Fibroblast of the conjunctiva (primary cell): ENCODE results near the gene HNRNPLL.
"Not testable (repeated sequence)": the region's sequence is repeated elsewhere in the genome, so short reads cannot be mapped to it uniquely, and the experiment has no call there.

Experiments
- DNase-seq: peaks from one replicate; pipeline ENCODE4 v3.0.0-alpha.2; 2010; ENCODE audit warnings: low read depth

HNRNPLL gene

DNA sequence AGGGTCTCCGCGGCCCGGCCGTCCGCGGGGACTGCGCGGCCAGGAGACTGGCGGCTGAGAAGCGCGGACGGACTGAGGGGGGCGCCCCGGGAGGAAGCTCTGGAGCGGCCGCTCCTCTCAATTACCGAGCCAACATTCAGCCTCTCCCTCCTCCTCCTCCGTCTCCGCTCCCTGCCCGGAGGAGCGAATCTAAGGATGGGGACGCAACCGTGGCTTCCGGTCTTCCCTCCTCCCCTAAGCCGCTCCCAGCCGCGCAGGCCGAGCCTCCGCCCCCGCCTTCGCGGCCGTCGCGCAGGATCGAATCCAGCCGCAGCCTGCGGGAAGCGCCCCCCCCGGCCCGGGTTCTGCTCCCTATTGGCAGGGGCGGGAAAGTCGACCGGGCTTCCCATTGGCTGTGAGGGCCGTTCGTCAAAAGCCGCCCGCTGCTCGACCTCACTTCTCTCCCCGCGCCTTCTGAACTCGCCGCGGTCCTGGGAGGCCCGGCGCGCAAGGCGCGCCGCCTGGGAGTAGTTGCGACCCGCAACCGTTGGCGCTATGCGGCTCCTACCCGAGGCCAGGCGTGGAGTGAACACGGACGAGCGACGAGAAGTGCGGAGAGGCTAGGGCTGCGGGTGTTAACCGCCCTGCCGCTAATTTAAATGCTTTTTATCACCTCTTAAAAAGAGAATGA lies at the start of gene HNRNPLL:
TSS of gene HNRNPLL (minus strand) at position 197 of the 670 bp plus-strand sequence. CDS start 302 bp downstream, outside the sequence.
- DNase-seq = peak; percentile 96

DNA sequence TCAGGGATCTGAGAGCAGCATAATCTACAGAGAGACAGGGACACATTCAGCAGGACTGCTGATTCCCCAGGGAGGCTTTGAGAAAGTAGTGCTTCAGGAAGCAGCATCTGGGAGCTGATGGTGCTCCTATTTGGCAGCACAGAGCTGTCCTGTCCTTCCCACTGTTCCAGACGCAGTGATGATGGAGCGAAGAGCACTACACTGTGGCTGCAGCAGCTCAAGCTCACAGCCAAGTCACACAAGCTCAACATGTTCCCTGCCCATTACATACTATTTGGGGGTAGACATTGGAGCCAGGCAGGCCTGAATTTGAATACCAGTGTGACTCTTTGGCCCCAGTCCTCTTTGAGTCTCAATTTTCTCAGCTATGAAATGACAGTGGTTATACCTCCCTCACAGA lies 48.0 kb upstream of the HNRNPLL start:
- DNase-seq = no peak

DNA sequence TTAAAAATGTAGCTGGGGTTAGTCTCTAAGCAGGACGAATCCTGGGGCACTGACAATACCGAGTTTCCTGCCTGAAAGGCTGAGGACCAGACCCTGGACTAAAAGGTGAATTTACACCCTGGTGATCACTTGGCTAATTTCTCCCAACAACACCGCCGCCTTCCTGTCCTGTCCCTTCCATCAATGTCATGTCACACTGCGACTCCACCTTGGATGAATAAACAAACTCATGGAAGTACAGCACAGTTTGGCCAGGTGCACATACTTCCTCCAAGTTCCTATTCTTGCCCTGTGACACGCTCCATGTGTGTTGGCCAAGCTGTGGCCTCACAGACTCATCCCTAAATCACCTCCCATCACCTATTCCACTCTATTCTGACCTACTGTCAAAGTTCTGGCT lies 47.3 kb upstream of the HNRNPLL start:
- DNase-seq = no peak

DNA sequence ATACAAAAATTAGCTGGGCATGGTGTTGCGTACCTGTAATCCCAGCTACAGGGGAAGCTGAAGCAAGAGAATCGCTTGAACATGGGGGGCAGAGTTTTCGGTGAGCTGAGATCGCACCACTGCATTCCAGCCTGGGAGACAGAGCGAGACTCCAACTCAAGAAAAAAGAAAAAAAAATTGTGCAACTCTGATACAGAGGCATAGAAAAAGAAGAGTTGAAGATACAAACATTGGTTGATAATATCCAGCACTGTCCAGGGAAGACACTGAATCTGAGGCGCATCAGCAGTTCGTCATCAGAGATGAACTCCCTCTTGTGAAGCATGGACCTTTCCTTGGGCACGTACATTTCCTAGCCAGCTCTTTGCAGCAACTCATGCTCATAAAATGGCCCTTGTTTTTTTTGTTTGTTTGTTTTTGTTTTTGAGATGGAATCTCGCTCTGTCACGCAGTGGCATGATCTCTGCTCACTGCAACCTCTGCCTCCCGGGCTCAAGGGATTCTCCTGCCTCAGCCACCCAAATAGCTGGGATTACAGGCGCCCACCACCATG lies 46.5 kb upstream of the HNRNPLL start:
- DNase-seq = no peak

DNA sequence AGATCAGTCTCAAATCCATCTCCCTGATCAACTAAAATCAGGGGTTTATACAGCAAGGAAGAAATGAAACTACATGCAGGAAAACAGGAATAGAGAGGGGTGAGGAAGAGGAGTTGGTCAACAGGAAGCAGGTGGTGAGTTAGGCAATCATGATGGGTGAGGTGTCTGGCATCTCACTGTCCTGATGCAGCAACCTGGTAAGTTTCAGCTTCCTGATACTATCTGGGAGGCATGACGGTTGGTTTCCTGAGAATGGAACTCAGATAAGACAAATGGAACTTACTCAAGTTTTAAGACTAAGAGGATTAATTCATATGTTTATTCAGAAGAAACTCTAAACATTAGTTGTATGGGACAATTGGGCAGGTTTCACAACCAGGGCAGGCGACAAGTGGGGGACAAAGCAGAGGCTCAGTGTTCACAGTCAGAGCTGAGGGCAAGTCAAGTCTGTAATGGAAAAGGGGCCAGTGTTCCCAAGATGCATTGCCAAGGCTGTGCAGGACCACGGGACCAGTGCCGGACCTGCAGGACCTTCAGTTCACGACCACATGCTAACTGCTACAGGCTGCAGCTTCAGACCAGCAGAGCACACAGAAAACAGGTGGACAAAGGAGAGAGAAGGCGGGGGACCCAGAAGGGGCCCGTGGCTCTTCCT lies 45.5 kb upstream of the HNRNPLL start:
- no peak for DNase-seq

DNA sequence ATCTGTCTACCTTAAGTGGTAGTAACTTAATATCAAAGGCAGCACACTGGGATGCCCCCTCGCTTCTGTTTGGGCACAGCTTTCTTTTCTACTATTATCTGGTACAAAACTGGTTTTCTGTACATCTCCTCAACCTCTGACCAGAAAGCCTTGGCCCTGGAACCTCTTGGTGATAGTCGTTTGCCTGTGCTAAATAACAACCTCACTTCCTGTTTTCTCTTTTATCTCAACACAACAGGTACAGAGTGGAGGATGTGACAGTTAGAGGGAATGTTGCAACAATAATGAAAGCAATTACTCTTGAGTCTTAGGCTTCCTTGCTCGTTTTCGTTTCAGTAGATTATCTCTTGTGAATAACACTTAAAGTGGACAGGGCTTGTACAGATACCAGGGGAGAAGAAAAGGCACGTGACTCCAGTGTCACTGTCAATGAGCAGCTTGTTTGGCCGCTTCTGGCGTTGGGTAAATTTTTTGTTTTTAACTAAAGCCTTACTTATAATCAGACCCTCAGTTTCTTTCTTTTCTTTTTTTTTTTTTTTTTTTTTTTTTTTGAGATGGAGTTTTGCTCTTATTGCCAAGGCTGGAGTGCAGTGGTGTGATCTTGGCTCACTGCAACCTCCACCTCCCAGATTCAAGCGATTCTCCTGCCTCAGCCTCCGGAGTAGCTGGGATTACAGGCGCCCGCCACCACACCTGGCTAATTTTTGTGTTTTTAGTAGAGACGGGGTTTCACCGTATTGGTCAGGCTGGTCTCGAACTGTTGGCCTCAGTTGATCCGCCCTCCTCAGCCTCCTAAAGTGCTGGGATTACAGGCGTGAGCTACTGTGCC lies 41.2 kb upstream of the HNRNPLL start:
- not testable (repeated sequence) for DNase-seq

DNA sequence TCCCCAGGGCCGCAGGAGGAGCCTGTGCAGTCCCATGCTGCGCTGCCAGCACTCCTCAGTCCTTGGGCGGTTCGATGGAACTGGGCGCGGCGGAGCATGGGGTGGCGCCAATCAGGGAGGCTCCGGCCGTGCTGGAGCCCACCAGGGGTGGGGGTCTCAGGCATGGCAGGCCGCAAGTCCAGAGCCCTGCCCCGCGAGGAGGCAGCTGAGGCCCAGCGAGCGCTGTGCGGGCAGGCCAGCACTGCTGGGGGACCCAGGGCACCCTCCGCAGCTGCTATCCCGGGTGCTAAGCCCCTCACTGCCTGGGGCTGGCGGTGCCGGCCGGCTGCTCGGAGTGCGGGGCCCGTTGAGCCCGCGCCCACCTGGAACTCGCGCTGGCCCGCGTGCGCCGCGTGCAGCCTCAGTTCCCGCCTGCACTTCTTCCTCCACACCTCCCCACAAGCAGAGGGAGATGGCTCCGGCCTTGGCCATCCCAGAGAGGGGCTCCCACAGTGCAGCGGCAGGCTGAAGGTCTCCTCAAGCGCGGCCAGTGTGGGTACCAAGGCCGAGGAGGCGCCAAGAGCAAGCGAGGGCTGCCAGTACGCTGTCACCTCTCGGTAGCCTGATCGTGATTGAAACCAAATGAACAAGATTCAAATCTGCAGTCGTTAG lies 40.4 kb upstream of the HNRNPLL start:
- no peak for DNase-seq

DNA sequence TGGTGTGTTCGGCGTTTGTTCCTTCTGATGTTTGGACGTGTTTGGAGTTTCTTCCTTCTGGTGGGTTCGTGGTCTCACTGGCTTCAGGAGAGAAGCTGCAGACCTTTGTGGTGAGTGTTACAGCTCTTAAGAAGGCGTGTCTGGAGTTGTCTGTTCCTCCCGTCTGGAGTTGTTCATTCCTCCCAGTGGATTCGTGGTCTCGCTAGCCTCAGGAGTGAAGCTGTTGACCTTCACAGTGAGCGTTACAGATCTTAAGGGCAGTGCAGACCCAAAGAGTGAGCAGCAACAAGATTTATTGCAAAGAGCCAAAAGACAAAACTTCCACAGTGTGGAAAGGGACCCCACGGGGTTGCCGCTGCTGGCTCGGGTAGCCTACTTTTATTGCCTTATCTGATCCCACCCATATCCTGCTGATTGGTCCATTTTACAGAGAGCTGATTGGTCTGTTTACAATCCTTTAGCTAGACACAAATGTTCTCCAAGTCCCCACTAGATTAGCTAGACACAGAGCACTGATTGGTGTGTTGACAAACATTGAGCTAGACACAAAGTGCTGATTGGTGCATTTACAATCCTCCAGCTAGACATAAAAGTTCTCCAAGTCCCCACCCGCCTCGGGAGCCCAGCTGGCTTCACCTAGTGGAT lies 39.8 kb upstream of the HNRNPLL start:
- DNase-seq = not testable (repeated sequence)

DNA sequence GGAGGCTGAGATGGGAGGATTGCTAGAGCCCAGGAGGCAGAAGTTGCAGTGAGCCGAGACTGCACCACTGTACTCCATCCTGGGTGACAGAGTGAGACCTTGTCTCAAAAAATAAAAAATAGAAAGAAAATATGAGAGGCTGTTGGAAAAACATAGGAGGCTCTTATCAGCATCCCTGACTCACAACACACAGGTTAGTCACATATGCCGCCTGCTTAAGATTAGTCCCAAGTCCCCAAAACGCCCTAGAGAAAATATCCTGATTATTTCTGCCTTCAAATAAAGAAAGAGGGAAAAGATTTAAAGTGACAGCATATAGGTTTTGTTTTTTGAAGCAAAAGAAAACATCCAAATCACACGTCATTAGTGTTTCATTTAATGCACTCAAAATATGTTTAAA lies 33.3 kb upstream of the HNRNPLL start:
- no peak for DNase-seq

DNA sequence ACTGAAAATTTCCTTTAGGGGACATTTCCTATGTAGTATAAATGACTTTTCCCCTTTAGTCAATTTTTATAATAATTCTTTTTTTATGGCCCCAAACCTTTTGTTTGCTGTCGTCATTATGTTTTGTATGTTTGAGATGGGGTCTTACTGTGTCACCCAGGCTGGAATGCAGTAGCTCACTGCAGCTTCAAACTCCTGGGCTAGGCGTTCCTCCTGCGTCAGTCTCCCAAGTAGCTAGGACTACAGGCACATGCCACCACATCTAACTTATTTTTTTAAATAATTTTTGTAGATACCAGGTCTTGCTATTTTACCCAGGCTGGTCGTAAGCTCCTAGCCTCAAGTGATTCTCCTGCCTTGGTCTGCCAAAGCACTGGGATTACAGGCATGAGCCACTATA lies 32.4 kb upstream of the HNRNPLL start:
- no peak for DNase-seq

DNA sequence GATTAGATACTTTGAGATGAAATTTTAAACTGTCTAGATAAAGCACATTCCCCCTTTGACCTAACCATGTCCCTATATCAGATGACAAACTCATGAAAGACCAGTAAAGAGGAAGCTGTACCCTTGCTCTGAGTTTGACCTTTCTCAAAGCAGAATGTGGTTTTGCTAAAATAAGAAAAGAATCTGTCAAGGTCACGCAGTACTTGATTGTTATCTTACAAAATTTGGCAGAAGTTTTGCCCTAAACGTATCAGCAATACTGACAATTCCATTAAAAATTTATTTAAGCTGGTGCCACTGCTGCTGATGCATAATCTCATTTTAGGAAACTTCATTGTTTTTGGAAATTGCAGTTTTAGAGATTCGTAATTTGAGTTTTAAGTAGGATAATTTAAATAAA lies 32.0 kb upstream of the HNRNPLL start:
- no peak for DNase-seq

DNA sequence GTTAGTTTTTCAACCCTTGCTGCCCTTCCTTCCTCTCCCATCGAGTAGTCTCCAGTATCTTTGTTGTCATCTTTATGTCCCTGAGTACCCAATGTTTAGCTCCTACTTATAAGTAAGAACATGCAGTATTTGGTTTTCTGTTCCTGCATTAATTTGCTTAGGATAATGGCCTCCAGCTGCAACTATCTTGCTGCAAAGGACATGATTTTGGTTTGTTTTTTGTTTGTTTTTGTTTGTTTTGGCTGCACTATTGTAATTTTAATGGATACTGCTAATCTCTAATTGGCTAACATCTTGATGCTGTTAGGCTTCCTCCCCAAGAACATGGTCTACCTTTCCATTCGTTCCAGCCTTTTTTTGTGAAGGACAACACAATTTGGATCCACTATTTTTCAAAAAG lies 31.2 kb upstream of the HNRNPLL start:
- no peak for DNase-seq

DNA sequence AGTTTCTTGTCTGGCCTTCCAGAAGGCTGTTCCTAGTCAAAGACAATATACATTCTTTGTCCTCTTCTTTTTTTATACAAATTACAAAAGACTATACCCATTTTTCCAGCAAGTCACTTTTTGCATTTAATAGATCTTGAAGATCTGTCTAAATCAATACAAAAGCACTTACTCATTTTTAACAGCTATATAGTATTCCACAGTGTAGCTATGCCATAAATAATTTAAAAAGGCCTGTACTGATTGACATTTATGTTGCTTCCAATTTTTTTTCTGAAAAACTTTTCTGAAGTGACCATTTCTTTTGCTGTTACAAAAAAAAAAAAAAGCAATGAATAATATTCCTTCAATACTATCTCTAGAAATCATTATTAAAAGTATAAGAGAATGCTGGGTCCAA lies 30.3 kb upstream of the HNRNPLL start:
- no peak for DNase-seq

DNA sequence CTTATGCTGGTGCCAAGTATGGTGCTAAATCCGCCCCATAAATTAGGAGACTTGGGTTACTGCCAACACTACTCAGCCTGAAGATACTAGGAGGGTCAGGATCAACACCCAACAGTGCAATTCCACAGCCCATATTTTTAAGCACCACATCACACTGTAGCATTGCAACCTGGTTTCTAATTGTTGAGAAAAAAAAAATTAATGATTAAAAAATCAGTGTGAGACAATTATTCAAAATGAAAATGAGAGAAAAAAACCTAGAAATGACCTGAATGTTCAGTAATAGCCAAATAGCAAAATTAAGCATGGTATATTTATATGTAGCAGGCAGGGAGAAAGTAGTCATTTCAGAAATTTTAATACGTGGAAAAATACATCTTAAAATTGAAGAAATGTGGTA lies 29.2 kb upstream of the HNRNPLL start:
- no peak for DNase-seq

DNA sequence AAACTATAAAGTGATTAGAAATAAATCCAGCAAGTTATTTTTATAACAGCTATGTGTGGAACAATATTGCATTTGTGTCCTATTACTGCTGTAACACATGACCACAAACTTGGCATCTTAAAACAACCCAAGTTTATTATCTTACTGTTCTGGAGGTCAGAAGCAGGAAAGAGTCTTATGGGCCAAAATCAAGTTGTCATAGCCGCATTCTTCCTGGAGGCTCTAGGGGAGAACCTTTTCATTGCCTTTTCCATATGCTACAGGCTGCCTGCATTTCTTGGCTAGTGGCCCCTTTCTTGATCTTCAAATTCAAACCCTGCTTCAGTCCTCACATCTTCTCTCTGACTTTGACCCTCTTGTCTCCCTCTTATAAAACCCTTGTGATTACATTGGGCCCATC lies 27.0 kb upstream of the HNRNPLL start:
- no peak for DNase-seq

DNA sequence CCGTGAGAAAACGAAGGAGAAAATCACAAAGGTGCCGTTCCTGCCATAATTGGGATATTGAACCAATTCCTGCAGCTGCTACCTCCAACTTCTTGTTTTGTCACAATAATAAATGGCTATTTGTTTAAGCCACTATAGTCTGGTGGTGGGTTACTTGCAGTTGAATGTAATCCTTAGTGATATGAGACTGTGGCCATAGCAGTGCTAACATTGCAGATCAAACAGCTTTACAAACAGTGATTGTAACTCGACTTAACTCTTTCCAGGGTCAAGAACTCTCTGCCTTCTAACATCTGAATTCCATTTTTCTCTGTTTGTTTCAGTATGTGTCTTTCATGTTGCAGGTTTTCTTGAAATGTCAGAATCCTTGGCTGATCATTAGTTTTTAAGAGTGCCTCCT lies 24.7 kb upstream of the HNRNPLL start:
- DNase-seq = no peak

DNA sequence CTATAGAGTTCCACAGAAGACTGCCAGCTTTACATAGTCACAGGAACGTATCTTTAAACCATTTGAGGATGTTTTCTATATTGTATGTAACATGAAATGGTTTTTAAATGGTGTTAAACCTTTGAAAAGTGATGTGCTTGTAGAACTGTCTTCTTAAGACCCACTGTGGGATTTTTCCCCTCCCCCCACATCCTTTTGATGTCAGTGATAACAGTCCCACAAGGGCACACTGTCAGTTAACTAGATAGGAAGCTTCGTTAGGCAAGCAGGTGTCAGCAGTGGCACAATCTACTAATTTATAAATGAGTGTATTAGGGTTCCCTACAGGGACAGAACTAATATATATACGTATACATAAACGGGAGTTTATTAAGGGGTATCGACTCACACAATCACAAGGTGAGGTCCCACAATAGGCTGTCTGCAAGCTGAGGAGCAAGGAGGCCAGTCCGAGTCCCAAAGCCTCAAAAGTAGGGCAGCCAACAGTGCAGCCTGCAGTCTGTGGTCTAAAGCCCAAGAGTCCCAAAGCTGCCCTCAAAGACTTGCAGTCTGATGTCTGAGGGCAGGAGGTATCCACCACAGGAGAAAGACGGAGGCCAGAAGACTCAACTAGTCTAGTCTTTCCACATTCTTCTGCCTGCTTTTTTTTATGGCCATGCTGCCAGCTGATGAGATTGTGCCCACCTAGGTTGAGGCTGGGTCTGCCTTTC lies 23.8 kb upstream of the HNRNPLL start:
- no peak for DNase-seq

DNA sequence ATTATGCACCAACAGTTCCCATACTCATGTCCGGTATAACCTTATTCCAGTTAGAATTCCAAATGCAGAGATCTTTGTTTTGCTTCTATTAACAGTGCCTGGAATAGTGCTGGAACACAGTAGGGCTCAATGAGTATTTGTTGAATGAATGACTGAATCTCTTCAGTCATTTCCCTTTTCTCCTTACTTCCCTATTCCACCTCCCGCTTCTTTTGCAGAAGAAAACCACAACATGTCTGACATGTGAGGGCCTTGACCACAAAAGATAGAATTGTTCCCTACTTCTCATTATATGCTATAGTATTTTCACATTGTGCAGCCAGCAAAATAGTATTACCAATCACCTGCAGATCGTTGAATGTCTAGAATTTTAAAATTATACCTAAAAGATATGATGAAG lies 19.5 kb upstream of the HNRNPLL start:
- DNase-seq = no peak

DNA sequence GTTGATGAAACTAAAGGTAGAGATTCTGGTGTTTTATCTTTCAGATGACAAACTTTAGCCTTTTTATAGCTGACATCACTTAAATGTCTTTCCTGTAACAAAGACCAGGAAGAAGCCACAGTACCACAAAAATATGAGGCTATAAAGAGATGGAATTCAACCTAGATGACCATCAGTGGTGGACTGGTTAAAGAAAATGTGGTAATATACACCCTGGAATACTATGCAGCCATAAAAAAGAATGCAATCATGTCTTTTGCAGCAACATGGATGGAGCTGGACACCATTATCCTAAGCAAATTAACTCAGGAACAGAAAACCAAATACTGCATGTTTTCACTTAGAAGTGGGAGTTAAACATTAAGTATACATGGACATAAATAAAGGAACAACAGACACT lies 18.3 kb upstream of the HNRNPLL start:
- no peak for DNase-seq

DNA sequence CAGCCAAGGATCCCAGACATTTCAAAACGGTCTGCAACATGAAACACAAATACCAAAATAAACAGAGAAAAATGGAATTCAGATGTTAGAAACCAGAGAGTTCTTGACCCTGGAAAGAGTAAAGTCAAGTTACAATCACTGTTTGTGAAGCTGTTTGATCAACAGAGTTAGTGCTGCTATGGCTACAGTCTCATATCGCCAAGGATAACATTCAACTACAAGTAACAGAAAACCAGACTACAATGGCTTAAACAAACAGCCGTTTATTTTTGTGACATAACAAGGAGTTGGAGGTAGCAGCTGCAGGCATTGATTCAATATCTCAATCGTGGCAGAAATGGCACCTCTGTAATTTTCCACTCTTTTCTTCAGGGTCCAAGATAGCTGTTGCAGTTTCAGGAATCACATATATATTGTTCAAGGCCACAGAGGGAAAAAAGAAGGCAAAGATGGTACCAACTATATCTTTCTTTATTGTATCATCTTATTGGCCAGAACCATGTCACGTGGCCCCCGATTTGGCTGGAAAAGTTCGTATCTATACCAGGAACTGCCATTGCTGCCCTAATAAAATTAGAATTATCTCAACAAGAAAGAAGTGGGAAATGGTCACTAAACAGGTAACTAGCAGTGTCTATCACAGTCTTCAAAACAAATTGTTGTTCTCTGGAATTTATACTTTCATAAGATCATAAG lies 17.7 kb upstream of the HNRNPLL start:
- peak; percentile 75 for DNase-seq
